Measurements from ENCODE around the gene TSPAN17. TPM values are rescaled to one million over a fixed set of nuclear protein-coding genes. Genes with fewer than 3 reads are reported as not detected.

Gene TSPAN17
- total and polyA plus RNA-seq, 9 of the 15 experiments (the other 6 are each of a cell fraction or from before 2014, with no cell fraction given): 0.73 to 58.3 (median 34.5) TPM

GRCh38 chr5:176648474-176649194 lies 1.4 kb downstream of the TSPAN17 start (continued):
- TF ChIP-seq KDM2B (CRISPR knock-in tag; IDR thresholded peaks at IDR 0.05) (no peak), ZBTB1 (CRISPR knock-in tag; IDR thresholded peaks at IDR 0.05; ENCODE audit: borderline replicate concordance, low read depth) (no peak), TFAM (CRISPR knock-in tag; conservative IDR thresholded peaks at IDR 0.05) (no peak), PKNOX1 (IDR thresholded peaks at IDR 0.05) (no peak), RREB1 (CRISPR knock-in tag; IDR thresholded peaks at IDR 0.05) (no peak), HNRNPLL (IDR thresholded peaks at IDR 0.05; ENCODE audit: low read depth, low read length, poor library complexity, severe bottlenecking) (no peak), CUX1 (CRISPR knock-in tag; IDR thresholded peaks at IDR 0.05) (peak; percentile 78; the same call in 1 of the 2 replicates), ZNF695 (CRISPR knock-in tag; IDR thresholded peaks at IDR 0.05) (no peak), NFIC (IDR thresholded peaks at IDR 0.05) (peak; percentile 90), RB1 (IDR thresholded peaks at IDR 0.05; ENCODE audit: low read depth) (no peak), PTRF (tag; IDR thresholded peaks at IDR 0.05) (no peak), CBX3 (IDR thresholded peaks at IDR 0.05; ENCODE audit: borderline replicate concordance in 1 of 2, low read length in 2 of 2) (peak in 1 of 2 experiments; percentile 65; a peak in 1 of 3 replicates), PML (IDR thresholded peaks at IDR 0.05; ENCODE audit: low read length) (peak; percentile 82), KLF1 (tag; IDR thresholded peaks at IDR 0.05) (no peak), PCBP1 (IDR thresholded peaks at IDR 0.05; ENCODE audit: low read depth, low read length, poor library complexity, severe bottlenecking) (no peak)
